ENCODE data around the gene SC5D. TPM values are rescaled to one million over a fixed set of nuclear protein-coding genes. Genes with fewer than 3 reads are reported as not detected.

SC5D gene
- total and polyA plus RNA-seq, 2 of the 8 experiments (the other 6 are each of a cell fraction or from before 2014, with no cell fraction given), result 73.9 to 90.3 TPM

DNA sequence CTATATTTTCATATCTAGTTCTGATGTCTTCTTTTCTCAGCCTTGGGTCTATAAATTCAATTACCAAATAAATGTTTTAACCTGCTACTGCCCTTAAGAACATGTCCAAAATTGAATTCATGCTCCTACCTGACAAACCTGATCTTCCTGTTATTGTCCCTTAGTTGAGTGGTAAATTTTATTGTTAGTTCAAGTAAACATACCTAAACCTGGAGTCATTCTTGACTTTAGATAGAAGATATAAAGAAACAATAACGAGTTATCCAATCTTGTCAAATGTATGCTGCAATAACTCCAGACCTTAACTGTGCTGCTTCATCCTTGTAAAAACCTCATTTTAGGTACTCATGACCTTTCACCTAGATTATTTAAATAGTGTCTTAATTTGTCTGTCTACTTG is 34.6 kb upstream of the SC5D start (continued):
- no peak for TF ChIP-seq NRF1 (IDR thresholded peaks at IDR 0.05; ENCODE audit: low read depth, low read length)
- TF ChIP-seq EP300 (IDR thresholded peaks at IDR 0.05; ENCODE audit: borderline replicate concordance in 1 of 2, low read depth in 2 of 2, low read length in 2 of 2), result no peak
- TF ChIP-seq YY1 (IDR thresholded peaks at IDR 0.05; ENCODE audit: low read depth, low read length), result no peak
- no peak for TF ChIP-seq SP4 (IDR thresholded peaks at IDR 0.05; ENCODE audit: low read length)
- no peak for TF ChIP-seq TAF7 (optimal IDR thresholded peaks at IDR 0.05; ENCODE audit: borderline replicate concordance, low read depth, low read length)

Data from H1 (cell line).